TTC549 (cell line): ENCODE results near the gene TWNK.

ENCODE experiments used
- FAIRE-seq: peaks from 2 replicates; lab custom pipeline; 2012; peaks lifted over from hg19 to GRCh38; lab: Jason Lieb, UNC

The TWNK gene

DNA sequence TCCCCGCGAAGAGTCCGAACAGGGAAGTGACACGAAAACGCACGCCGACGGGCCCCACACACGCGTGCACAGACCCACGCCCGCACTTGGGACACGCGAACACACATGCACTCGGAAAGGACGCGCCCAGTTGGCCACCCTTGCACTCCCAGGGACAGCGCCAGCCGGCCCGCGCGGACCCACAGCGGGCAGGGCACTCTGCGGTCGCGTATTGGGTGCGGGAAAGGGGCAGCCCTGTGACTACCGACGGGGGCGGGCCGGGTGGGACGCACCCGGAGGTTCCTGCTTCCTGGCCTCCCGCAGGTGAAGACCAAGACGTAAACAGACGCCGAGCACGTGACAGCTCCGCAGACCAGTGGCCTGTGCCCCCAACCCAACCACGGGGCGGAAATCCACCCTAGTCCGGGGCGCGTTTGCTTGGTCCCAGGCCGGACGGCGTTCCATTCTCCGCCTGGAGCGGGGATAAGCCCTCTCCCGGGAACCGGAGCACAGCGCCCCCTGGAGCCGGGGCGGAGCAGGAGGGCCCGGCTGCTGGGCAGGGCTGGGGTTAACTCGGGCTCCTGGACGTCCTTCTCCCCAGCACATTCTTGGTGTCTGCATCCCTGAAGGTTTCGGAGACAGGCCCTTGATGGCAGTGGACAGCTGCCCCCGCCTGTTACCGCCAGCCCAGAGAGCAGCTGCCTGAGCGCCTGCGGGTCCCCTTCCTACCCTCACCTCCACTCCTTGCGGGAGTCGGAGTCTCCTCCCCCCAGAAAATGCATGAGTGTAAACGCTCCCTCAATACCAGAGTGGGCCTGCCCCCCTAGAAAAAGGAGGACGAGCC is 10.2 kb downstream of the TWNK start:
- FAIRE-seq = no peak

DNA sequence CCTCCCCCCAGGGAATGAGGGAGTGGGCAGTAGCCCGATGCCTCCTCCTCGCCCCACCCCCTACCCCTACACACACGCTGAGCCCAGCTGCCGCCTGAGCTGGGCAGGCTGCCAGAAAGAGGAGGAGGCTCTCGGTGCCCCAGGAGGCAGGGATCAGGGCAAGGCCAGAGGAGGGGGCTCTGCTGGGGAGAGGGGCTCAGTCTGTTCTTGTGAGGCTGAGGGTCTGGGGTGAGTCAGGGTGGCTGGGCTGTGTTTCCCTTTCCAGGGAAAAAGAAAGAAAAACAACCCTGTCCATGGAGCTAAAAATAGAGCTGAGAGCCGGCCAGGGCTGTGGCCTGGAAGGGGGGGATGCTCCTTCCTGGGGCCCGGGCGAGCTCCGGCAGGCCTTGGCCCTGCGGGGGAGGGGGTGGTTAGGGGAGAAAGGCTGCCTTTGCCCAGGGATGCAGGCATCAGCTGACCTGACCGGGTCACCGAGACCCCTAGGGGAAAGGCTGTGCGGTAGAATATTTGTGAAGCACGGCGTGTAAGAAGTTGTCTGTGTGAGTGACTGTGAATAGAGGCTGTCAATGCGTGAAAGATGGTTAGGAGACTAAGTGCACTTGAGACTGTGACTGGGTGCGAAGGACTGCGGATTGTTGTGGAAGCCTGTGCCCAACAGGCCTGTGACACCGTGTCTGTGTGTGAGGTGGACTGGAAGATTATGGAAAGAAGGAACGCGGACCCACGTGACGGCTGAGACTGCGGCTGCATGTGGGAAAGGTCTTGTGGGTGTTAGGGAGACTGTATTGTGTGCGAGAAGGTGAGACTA is 11.0 kb downstream of the TWNK start:
- no peak for FAIRE-seq

DNA sequence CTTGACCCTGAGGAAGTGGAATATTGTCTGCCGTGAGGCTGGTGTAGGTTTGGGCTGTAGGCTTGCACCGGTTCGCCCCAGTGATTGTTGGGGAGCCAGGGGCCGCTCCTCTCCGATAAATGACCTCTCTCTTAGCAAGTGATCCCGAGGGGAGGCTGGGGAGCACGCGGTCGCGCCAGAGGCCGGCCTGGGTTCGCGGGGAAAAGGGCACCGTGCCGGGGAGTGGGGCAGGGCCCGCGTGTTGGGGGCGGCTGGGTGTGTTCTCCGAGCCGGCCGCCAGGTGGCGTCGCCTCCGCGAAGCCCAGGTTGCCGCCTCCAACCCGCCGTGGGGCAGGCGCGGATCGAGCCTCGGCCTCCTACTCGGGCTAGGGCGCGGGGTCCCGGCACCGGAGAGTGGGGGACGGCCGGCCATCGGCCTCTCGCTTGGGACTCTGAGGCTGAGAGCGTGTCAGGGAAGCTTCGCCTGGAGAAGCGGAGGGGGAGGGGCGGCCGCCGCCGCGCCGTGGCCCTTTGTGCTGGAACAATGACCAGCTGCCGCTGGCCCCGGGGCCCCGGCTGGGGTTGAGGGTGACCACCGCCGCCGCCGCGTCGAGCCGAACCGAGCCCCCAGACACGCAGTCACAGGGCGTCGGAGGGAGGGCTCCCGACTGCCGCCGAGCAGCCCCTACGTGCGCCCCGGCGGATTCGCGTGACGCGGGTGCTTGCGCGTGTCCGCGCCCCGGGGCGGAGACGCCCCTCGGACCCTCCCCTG is 11.8 kb downstream of the TWNK start:
- FAIRE-seq = no peak

DNA sequence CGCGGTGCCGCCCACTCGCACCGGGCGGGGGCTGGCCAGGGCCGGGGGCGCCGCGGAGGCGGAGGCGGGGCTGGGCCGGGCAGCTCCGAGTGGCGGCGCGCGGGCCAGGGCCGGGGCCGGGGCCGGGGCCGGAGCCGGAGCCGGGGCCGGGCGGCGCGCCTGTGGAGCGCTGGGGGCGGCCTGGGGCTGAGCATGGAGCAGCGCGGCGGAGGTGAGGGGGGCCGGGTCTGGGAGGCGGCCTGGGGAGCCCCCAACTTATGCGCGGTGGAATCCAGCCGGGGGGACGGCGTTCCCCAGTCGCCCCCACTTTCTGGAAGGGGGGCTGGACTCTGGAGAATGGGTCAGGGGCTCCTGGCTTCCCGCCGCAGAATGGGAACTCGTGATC is 12.4 kb downstream of the TWNK start, which contains the start of gene LZTS2:
Gene LZTS2, plus strand, starts transcription at position 67 of the 385 bp plus-strand sequence. CDS start 2,731 bp downstream, outside the sequence.
- FAIRE-seq = no peak

DNA sequence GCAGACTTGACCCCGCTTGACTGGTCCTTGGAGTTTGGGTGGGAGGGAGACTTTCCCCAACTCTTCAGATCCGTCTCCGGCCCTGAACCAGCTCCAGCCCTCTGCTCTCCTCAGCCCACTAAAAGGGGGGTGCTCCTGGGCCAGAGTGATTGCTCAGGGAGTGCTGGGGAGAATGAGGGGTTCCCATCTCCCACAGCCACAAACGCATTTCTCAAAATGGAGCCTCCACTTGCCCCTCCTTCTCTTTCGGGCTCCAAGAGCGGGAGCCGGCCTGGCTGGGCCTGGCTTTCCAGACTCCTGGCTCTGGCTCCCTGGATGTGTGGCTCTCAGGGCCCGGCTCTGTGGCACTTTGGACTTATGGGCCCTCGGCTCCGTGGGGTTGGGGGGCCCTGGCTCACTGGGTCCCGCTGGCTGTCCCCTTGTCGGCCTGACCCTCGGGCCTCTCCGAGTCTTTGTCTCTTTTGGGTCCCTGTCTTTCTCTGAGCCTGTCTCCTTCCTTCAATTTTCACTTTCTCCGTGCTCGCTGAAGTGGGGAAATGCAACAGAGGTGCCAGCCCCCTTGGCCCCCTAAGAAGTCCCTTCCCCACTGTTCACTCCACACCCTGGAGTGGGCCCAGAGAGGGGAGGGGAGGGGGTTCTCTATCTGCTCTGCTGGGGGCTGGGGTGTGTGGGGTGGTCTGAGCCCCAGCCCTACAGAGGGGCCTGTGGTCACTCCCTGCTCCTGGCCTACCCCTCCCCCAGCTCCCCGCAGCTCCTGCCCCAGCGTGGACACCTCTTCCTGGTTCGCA is 13.0 kb downstream of the TWNK start:
- no peak for FAIRE-seq

DNA sequence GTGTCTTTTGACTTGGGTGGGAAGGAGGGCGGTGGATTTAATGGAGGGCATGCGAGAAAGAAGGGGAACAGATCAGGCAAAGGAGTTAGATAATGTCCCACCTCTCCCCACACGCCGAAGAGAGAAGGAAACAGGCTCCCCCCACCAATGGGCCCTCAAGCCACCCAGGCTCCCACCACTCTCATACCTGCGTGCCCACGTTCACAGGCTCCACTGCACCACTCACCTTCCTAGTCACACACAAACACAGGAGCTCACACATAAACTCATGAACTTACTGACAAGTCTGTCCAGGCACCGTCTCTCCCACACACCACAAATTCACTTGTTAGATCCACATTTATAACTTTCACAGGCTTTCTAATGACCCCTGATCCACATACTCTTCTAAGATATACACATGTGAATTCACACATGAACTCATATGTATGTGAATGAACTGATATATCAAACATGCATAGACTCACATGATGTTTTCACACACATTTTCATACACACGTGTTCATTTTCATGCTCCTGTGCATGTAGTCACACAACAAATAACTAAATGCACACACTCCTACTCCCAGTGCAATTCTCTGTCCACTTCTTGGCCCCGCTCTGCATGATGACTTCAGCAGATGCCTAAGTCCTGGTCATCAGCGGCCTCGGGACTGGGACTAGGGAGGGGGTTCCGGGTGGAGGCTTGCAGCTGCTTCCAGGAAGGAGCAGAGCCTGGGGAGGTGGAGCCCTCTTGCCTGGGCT is 13.7 kb downstream of the TWNK start:
- no peak for FAIRE-seq

DNA sequence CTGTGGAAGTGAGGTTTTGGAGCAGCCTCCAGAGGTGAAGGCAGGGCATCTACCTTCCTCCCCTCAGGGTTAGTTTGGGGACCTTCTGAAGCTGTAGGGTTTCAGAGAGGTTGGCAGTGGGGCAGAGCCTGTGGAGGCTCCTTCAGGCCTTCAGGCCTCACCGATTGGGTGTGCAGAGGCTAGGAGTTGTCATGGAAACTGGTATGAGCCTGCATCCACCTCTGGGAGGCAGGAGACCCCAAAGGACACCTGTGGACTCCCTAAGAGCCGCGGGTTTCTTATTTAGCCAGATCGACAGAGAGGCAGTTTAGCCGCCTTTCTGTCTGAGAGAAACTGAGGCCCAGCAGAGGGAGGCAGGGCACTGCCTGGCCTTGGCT is 14.3 kb downstream of the TWNK start:
- no peak for FAIRE-seq

DNA sequence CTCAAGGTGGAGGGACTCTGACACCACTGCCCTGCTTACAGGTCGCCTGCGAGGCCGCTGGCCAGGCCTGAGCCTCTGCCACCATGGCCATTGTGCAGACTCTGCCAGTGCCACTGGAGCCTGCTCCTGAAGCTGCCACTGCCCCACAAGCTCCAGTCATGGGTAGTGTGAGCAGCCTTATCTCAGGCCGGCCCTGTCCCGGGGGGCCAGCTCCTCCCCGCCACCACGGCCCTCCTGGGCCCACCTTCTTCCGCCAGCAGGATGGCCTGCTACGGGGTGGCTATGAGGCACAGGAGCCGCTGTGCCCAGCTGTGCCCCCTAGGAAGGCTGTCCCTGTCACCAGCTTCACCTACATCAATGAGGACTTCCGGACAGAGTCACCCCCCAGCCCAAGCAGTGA is 15.1 kb downstream of the TWNK start:
- FAIRE-seq = no peak

DNA sequence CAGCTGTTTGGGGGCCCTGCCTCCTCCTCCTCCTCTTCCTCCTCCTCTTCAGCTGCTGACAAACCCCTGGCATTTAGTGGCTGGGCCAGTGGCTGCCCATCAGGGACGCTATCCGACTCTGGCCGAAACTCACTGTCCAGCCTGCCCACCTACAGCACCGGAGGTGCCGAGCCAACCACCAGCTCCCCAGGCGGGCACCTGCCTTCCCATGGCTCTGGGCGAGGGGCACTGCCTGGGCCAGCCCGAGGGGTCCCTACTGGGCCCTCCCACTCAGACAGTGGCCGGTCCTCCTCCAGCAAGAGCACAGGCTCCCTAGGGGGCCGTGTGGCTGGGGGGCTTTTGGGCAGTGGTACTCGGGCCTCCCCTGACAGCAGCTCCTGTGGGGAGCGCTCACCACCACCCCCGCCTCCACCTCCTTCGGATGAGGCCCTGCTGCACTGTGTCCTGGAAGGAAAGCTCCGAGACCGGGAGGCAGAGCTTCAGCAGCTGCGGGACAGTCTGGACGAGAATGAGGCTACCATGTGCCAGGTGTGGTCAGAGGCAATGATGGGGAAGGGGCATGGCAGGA is 16.4 kb downstream of the TWNK start:
- FAIRE-seq = no peak

DNA sequence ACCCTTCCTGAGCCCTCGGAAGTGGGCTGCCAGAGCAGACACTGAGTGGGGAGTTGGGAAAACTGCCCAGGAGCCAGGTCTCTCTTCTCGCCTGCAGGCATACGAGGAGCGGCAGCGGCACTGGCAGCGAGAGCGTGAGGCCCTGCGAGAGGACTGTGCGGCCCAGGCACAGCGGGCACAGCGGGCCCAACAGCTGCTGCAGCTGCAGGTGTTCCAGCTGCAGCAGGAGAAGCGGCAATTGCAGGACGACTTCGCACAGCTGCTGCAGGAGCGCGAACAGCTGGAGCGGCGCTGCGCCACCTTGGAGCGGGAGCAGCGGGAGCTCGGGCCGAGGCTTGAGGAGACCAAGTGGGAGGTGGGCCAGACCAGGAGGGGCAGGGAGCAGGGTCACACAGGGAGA is 18.0 kb downstream of the TWNK start:
- no peak for FAIRE-seq

DNA sequence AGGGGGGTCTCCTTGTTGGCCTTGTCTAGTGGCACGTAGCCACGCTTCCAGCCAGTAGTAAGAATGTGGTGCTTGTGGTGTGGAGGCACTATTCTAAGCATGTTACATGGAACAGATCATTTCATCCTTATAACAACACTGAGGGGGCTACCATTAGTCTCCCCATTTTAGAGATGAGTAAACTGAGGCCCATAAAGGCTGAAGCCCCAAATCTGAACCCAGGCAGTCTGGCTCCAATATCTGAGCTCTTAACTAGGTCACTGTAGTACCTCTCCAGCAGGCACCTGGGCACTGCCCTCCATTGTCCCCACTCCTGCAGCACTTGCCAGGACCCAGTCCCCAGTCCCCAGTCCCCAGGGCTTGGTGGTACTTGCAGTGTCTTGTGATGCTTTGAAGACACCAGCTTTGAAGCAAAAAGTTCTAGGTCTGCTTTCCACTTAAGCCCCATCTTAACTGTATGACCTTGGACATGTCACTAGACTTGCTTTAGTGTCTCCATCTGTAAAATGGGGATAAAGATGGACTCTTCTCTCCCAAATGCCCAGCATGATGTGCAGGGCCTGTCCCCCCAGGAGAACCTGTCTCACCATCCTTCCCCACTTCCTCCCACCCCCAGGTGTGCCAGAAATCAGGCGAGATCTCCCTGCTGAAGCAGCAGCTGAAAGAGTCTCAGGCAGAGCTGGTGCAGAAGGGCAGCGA is 18.7 kb downstream of the TWNK start:
- FAIRE-seq = no peak

DNA sequence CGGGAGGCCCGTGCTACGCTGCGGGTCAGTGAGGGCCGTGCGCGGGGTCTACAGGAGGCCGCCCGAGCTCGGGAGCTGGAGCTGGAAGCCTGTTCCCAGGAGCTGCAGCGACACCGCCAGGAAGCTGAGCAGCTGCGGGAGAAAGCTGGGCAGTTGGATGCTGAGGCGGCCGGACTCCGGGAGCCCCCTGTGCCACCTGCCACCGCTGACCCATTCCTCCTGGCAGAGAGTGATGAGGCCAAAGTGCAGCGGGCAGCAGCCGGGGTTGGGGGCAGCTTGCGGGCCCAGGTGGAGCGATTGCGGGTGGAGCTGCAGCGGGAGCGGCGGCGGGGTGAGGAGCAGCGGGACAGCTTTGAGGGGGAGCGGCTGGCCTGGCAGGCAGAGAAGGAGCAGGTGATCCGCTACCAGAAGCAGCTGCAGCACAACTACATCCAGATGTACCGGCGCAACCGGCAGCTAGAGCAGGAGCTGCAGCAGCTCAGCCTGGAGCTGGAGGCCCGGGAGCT is 19.3 kb downstream of the TWNK start:
- FAIRE-seq = no peak

DNA sequence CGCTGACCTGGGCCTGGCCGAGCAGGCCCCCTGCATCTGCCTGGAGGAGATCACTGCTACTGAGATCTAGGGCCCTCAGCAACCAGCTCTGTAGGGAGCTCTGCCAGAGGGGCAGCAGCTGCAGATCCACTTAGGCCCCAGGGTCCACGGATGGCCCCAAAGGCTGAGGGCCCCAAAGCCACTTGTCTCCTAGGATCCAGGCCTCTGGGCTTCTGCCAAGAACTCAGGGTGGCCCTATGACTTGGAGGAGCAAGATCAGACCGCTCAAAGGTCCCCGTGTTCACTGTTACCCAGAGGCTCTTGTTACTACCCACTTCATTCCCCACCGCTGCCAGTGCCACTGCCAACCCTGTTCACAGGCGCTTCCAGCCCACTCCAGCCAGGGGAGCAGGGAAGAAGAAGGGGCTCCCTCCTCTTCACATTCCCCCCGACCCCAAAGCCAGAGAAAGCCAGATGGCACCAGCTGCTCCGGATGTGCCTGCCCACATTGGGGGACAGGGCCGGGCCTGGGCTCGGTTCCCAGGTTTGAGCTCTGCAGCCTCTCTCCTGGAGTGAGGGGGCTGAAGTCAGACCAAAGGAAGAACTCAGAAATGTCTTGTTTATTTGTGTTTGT is 19.9 kb downstream of the TWNK start:
- no peak for FAIRE-seq

DNA sequence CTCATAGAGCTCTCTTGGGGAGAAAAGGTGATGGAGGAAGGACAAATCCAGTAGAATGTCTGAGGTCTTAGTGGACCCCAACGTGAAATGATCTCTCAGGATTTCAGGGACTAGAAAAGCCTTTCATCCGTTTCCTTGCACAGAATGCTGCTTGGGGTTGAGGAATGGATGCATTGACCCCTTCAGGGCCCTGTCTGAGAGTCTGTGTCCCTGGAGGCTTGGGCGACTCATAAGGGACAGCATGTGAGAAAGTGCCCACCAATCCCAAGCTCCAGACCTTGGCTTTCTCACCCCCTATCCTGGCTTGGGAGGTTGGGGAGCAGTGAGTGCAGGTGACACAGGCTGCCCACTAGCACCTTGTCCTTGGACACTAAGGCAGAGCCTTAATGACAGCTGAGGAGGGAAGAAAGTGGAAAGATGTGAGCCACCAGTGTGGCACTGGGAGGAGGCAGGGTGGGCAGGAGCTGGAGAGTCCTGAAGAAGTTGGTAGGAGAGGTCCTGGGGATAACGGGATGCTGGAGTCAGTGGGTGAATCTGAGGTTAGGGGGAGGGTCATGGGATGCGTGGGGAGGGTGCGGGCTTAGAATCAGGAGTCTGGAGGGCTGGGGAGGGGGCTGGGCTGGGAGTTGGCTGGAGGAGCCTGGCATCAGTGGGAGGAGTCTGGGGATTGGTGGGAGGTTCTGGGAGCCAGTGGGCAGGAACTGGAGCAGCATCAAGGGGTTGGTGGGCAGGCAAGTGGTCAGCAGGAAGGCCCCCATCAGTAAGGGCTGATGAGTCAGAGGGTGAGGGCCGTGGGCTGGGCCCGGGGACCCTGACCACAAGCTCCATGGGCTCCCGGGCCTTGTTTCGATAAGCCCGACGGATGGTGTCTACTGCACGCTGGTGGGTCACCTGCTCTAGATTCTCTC is 20.8 kb downstream of the TWNK start:
- no peak for FAIRE-seq

DNA sequence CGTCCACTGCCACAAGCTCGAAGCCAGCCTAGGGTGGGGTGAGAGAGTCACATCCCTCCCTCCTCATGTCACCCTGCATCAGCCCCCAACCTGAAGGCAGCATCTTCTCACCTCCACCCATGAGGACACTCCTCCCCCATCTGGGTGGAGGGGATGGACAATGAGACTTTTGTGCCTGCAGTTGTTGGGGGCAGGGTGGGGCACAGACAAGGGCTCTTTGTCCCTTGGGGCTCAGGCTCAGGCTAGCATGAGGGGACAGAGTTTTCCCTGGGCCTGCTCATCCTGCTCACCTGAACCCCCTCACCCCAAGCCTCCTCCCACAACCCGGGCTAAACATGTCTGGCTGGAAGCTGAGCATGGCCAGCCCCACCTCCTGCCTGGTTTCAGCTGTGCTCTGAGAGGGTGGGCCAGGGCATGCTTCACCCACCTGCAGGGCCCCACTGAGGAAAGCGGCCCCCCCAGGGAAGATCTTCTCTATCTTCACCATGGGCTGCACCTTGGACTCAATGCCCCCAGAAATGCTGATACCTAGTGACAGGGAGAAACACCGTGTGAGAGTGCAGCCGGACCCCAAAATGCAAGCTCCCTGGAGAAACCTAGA is 21.6 kb downstream of the TWNK start:
- FAIRE-seq = no peak

DNA sequence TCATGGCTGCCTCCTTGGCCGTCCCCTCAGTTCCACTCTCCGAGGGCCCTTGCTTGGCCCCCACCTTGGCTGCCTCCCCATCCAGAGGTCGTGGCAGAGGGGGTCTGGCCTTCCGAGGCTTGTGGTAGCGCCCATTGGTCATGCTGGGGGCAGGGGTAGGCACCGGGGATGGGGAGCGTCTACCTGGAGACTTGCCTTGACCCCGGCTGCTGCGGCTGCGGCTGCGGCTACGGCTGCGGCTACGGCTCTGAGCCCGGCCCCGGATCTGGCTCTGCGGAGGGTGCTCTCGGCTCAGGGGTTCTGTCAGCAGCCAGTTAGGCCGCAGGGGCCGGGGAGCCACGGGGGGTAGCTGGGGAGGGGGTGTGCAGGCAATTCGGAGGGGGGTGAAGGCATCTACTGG is 23.0 kb downstream of the TWNK start:
- no peak for FAIRE-seq

DNA sequence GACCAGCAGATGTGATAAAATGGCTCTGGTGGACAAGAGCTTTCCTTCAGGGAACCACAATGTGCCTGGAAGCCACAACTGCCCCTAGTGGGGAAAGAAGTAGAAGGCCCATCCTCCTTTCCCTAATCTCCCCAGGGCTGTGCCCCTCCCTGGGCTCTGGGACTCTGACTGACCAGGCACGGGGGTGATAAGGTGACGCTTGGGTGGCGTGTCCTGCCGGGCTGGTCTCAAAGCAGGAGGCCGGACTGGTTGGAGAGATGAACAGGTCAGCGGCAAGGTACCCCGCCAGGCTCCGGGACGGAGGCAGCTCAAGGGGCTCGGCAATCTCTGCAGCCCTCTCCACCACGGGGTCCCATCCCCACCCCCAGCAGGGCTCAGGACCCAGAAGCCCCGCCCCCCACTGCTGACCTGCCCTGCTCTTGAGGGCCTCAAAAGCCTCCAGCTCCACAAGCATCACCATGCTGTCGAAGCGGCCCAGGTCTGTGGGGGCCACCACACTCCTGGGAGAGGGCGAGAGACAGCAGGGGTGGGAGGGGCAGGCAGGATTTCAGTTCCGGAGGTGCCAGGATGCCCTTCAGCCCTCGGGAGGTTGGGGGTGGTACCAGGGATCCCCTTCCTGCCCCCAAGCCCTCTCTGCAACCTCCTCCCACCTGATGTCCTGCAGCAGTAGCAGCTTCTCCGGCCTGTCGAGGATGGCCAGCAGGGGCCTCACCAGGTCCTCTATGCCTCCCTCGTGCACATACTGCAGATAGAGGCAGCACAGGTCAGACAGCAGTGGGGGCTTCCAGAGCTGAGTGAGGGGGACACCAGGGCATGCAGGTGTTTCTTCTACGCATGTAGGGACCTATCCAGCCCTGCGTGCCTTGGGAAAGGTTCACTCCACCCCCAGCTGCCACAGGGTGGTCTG is 24.4 kb downstream of the TWNK start:
- FAIRE-seq = no peak
